Measurements from ENCODE around the gene TTF2.

Gene TTF2

GRCh38 chr1:117059678-117060440, at the start of gene TTF2:
Gene TTF2 (plus strand): TSS chr1:117060326. CDS start chr1:117060347, 21 bp downstream.
- in situ Hi-C loops (cut with HindIII; ENCODE audit: low pct_ligation_motif_present, low pct_unique_long_range_greater_than_20kb, low sequenced_read_pairs), result no loop called here
- DNase-seq, result peak; percentile 98

GRCh38 chr1:117011334-117011733, 48.8 kb upstream of the TTF2 start:
- no peak for DNase-seq
- in situ Hi-C loops (cut with HindIII; ENCODE audit: low pct_ligation_motif_present, low pct_unique_long_range_greater_than_20kb, low sequenced_read_pairs), result no loop called here

- in situ Hi-C loops (cut with HindIII; ENCODE audit: low pct_ligation_motif_present, low pct_unique_long_range_greater_than_20kb, low sequenced_read_pairs), result no loop called here
These were observed 46.7 kb upstream of the TTF2 start for GRCh38 chr1:117013309-117013858.

GRCh38 chr1:117014209-117014608, 45.9 kb upstream of the TTF2 start:
- in situ Hi-C loops (cut with HindIII; ENCODE audit: low pct_ligation_motif_present, low pct_unique_long_range_greater_than_20kb, low sequenced_read_pairs), result no loop called here
- no peak for DNase-seq

More at GRCh38 chr1:117013309-117013858, 46.7 kb upstream of the TTF2 start:
- no peak for DNase-seq

GRCh38 chr1:117015724-117016123, 44.4 kb upstream of the TTF2 start:
- no peak for DNase-seq
- in situ Hi-C loops (cut with HindIII; ENCODE audit: low pct_ligation_motif_present, low pct_unique_long_range_greater_than_20kb, low sequenced_read_pairs), result no loop called here

- no peak for DNase-seq
- in situ Hi-C loops (cut with HindIII; ENCODE audit: low pct_ligation_motif_present, low pct_unique_long_range_greater_than_20kb, low sequenced_read_pairs), result no loop called here
These were observed 43.1 kb upstream of the TTF2 start for GRCh38 chr1:117017062-117017461.

GRCh38 chr1:117017648-117018047, 42.5 kb upstream of the TTF2 start:
- in situ Hi-C loops (cut with HindIII; ENCODE audit: low pct_ligation_motif_present, low pct_unique_long_range_greater_than_20kb, low sequenced_read_pairs), result no loop called here
- DNase-seq, result no peak

GRCh38 chr1:117020526-117021156, 39.5 kb upstream of the TTF2 start:
- DNase-seq, result no peak
- in situ Hi-C loops (cut with HindIII; ENCODE audit: low pct_ligation_motif_present, low pct_unique_long_range_greater_than_20kb, low sequenced_read_pairs), result no loop called here

- in situ Hi-C loops (cut with HindIII; ENCODE audit: low pct_ligation_motif_present, low pct_unique_long_range_greater_than_20kb, low sequenced_read_pairs), result no loop called here
- DNase-seq, result no peak
These were observed 38.0 kb upstream of the TTF2 start for GRCh38 chr1:117022114-117022513.

- in situ Hi-C loops (cut with HindIII; ENCODE audit: low pct_ligation_motif_present, low pct_unique_long_range_greater_than_20kb, low sequenced_read_pairs), result no loop called here
- no peak for DNase-seq
These were observed 34.6 kb upstream of the TTF2 start for GRCh38 chr1:117025568-117025967.

- no peak for DNase-seq
- in situ Hi-C loops (cut with HindIII; ENCODE audit: low pct_ligation_motif_present, low pct_unique_long_range_greater_than_20kb, low sequenced_read_pairs), result no loop called here
These were observed 33.8 kb upstream of the TTF2 start for GRCh38 chr1:117026361-117026760.

- DNase-seq, result no peak
- in situ Hi-C loops (cut with HindIII; ENCODE audit: low pct_ligation_motif_present, low pct_unique_long_range_greater_than_20kb, low sequenced_read_pairs), result no loop called here
These were observed 30.4 kb upstream of the TTF2 start for GRCh38 chr1:117029685-117030084.

GRCh38 chr1:117030271-117030877, 29.8 kb upstream of the TTF2 start:
- in situ Hi-C loops (cut with HindIII; ENCODE audit: low pct_ligation_motif_present, low pct_unique_long_range_greater_than_20kb, low sequenced_read_pairs), result no loop called here
- DNase-seq, result no peak

GRCh38 chr1:117032266-117032665, 27.9 kb upstream of the TTF2 start:
- DNase-seq, result no peak
- in situ Hi-C loops (cut with HindIII; ENCODE audit: low pct_ligation_motif_present, low pct_unique_long_range_greater_than_20kb, low sequenced_read_pairs), result no loop called here

GRCh38 chr1:117032681-117033539, 27.2 kb upstream of the TTF2 start:
- DNase-seq, result no peak
- in situ Hi-C loops (cut with HindIII; ENCODE audit: low pct_ligation_motif_present, low pct_unique_long_range_greater_than_20kb, low sequenced_read_pairs), result no loop called here

- DNase-seq, result no peak
- in situ Hi-C loops (cut with HindIII; ENCODE audit: low pct_ligation_motif_present, low pct_unique_long_range_greater_than_20kb, low sequenced_read_pairs), result no loop called here
These were observed 26.4 kb upstream of the TTF2 start for GRCh38 chr1:117033772-117034171.

GRCh38 chr1:117034791-117035290, 25.3 kb upstream of the TTF2 start:
- DNase-seq, result no peak
- in situ Hi-C loops (cut with HindIII; ENCODE audit: low pct_ligation_motif_present, low pct_unique_long_range_greater_than_20kb, low sequenced_read_pairs), result no loop called here

- no peak for DNase-seq
- in situ Hi-C loops (cut with HindIII; ENCODE audit: low pct_ligation_motif_present, low pct_unique_long_range_greater_than_20kb, low sequenced_read_pairs), result no loop called here
These were observed 24.1 kb upstream of the TTF2 start for GRCh38 chr1:117036018-117036461.

Data from ACHN (cell line).